Brain microvascular endothelial cell (primary cell): ENCODE measurements around the gene CELF2.

Experiments used
- DNase-seq: peaks from one replicate; pipeline ENCODE4 v3.0.0-alpha.2; 2020
- H3K27ac ChIP-seq: fragments of 250-450 bp; sonication (Bioruptor Pico); 2 replicates; pipeline ENCODE4 v1.5.1; 2020; ENCODE audit warnings: mild to moderate bottlenecking, moderate library complexity
- H3K27me3 ChIP-seq: fragments of 250-450 bp; sonication (Bioruptor Pico); replicated peaks from 2 replicates; pipeline ENCODE4 v1.5.1; 2020; ENCODE audit warnings: mild to moderate bottlenecking
- H3K36me3 ChIP-seq: fragments of 250-450 bp; sonication (Bioruptor Pico); replicated peaks from 2 replicates; pipeline ENCODE4 v1.5.1; 2020; ENCODE audit warnings: mild to moderate bottlenecking
- H3K4me3 ChIP-seq: 2 replicates; pipeline ENCODE4 v1.5.1; 2011; ENCODE audit warnings: low read depth, mild to moderate bottlenecking, control low read depth, low read length, moderate library complexity
- CTCF ChIP-seq: IDR thresholded peaks from 2 replicates; pipeline ENCODE4 v1.5.1; 2011; ENCODE audit warnings: low read depth, mild to moderate bottlenecking, moderate library complexity, low read length, control low read depth, inconsistent platforms; ENCODE audit errors: missing control alignments
- in situ Hi-C: cut with HindIII; loops from 2 replicates; pipeline ENCODE4 v1.10.0; 2017; ENCODE audit warnings: low sequenced_read_pairs, low pct_ligation_motif_present

Gene CELF2

GRCh38 chr10:11286261-11286852 is 268.7 kb downstream of the CELF2 start:
- Histone ChIP-seq H3K27ac (no peak overlapping the region), H3K36me3 (no peaks in the 10 kb centered on the region), H3K4me3 (no peak overlapping the region), H3K27me3 (no peaks in the 10 kb centered on the region)
- no peak for DNase-seq
- in situ Hi-C loops = no loop called here
- no peak for TF ChIP-seq CTCF

- in situ Hi-C loops = no loop called here
- no peak overlapping the region for H3K27ac ChIP-seq
- H3K4me3 ChIP-seq = no peak overlapping the region
- no peaks in the 10 kb centered on the region for H3K36me3 ChIP-seq
- no peak for DNase-seq
- no peaks in the 10 kb centered on the region for H3K27me3 ChIP-seq
- no peak for TF ChIP-seq CTCF
Measured at GRCh38 chr10:11288302-11288701, 270.6 kb downstream of the CELF2 start.

GRCh38 chr10:11290156-11290890 is 272.7 kb downstream of the CELF2 start:
- Histone ChIP-seq H3K4me3 (no peak overlapping the region), H3K27me3 (no peaks in the 10 kb centered on the region), H3K27ac (no peak overlapping the region), H3K36me3 (no peaks in the 10 kb centered on the region)
- no peak for DNase-seq
- in situ Hi-C loops = no loop called here
- no peak for TF ChIP-seq CTCF

GRCh38 chr10:11292576-11293302 is 275.1 kb downstream of the CELF2 start:
- Histone ChIP-seq H3K27me3 (no peaks in the 10 kb centered on the region), H3K36me3 (no peaks in the 10 kb centered on the region), H3K27ac (no peak overlapping the region), H3K4me3 (no peak overlapping the region)
- TF ChIP-seq CTCF = no peak
- DNase-seq = no peak
- in situ Hi-C loops = no loop called here

- no peak for TF ChIP-seq CTCF
- in situ Hi-C loops = no loop called here
- H3K36me3 ChIP-seq = no peaks in the 10 kb centered on the region
- H3K27me3 ChIP-seq = no peaks in the 10 kb centered on the region
- H3K4me3 ChIP-seq = no peak overlapping the region
- no peak for DNase-seq
- no peak overlapping the region for H3K27ac ChIP-seq
Measured at GRCh38 chr10:11293332-11293731, 275.7 kb downstream of the CELF2 start.
